ENCODE results near the gene MALAT1.
"Not testable (repeated sequence)": the region's sequence is repeated elsewhere in the genome, so short reads cannot be mapped to it uniquely, and the experiment has no call there.

The MALAT1 gene

DNA sequence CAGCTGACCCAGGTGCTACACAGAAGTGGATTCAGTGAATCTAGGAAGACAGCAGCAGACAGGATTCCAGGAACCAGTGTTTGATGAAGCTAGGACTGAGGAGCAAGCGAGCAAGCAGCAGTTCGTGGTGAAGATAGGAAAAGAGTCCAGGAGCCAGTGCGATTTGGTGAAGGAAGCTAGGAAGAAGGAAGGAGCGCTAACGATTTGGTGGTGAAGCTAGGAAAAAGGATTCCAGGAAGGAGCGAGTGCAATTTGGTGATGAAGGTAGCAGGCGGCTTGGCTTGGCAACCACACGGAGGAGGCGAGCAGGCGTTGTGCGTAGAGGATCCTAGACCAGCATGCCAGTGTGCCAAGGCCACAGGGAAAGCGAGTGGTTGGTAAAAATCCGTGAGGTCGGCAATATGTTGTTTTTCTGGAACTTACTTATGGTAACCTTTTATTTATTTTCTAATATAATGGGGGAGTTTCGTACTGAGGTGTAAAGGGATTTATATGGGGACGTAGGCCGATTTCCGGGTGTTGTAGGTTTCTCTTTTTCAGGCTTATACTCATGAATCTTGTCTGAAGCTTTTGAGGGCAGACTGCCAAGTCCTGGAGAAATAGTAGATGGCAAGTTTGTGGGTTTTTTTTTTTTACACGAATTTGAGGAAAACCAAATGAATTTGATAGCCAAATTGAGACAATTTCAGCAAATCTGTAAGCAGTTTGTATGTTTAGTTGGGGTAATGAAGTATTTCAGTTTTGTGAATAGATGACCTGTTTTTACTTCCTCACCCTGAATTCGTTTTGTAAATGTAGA, 1.7 kb downstream of the MALAT1 start:
- Mint-ChIP-seq H3K36me3 (ENCODE audit: low read depth) (no peaks in the 10 kb centered on the region), H3K27me3 (no peaks in the 10 kb centered on the region), H3K4me1 (peaks cover 41% of the 10 kb centered on the region), H3K9me3 (no peaks in the 10 kb centered on the region), H3K27ac (no peak overlapping the region), H3K4me3 (no peak overlapping the region)
- no peak for DNase-seq
- no peak for ATAC-seq

DNA sequence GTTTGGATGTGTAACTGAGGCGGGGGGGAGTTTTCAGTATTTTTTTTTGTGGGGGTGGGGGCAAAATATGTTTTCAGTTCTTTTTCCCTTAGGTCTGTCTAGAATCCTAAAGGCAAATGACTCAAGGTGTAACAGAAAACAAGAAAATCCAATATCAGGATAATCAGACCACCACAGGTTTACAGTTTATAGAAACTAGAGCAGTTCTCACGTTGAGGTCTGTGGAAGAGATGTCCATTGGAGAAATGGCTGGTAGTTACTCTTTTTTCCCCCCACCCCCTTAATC, 2.3 kb downstream of the MALAT1 start:
- Mint-ChIP-seq H3K9me3 (no peaks in the 10 kb centered on the region), H3K4me1 (peaks cover 41% of the 10 kb centered on the region), H3K27me3 (no peaks in the 10 kb centered on the region), H3K36me3 (ENCODE audit: low read depth) (no peaks in the 10 kb centered on the region), H3K27ac (no peak overlapping the region), H3K4me3 (no peak overlapping the region)
- DNase-seq (no peak), ATAC-seq (no peak)

DNA sequence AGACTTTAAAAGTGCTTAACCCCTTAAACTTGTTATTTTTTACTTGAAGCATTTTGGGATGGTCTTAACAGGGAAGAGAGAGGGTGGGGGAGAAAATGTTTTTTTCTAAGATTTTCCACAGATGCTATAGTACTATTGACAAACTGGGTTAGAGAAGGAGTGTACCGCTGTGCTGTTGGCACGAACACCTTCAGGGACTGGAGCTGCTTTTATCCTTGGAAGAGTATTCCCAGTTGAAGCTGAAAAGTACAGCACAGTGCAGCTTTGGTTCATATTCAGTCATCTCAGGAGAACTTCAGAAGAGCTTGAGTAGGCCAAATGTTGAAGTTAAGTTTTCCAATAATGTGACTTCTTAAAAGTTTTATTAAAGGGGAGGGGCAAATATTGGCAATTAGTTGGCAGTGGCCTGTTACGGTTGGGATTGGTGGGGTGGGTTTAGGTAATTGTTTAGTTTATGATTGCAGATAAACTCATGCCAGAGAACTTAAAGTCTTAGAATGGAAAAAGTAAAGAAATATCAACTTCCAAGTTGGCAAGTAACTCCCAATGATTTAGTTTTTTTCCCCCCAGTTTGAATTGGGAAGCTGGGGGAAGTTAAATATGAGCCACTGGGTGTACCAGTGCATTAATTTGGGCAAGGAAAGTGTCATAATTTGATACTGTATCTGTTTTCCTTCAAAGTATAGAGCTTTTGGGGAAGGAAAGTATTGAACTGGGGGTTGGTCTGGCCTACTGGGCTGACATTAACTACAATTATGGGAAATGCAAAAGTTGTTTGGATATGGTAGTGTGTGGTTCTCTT, 2.8 kb downstream of the MALAT1 start:
- no peak overlapping the region for H3K27ac Mint-ChIP-seq
- ATAC-seq (no peak), DNase-seq (no peak)
- no peaks in the 10 kb centered on the region for H3K9me3 Mint-ChIP-seq
- H3K36me3 Mint-ChIP-seq (ENCODE audit: low read depth) = no peaks in the 10 kb centered on the region
- no peaks in the 10 kb centered on the region for H3K27me3 Mint-ChIP-seq
- peaks cover 41% of the 10 kb centered on the region for H3K4me1 Mint-ChIP-seq
- no peak overlapping the region for H3K4me3 Mint-ChIP-seq

DNA sequence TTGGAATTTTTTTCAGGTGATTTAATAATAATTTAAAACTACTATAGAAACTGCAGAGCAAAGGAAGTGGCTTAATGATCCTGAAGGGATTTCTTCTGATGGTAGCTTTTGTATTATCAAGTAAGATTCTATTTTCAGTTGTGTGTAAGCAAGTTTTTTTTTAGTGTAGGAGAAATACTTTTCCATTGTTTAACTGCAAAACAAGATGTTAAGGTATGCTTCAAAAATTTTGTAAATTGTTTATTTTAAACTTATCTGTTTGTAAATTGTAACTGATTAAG, 3.4 kb downstream of the MALAT1 start:
- DNase-seq (no peak), ATAC-seq (no peak)
- no peak overlapping the region for H3K4me3 Mint-ChIP-seq
- peaks cover 3% of the 10 kb centered on the region for H3K36me3 Mint-ChIP-seq (ENCODE audit: low read depth)
- peaks cover 41% of the 10 kb centered on the region for H3K4me1 Mint-ChIP-seq
- H3K27ac Mint-ChIP-seq = no peak overlapping the region
- H3K9me3 Mint-ChIP-seq = no peaks in the 10 kb centered on the region
- no peaks in the 10 kb centered on the region for H3K27me3 Mint-ChIP-seq

DNA sequence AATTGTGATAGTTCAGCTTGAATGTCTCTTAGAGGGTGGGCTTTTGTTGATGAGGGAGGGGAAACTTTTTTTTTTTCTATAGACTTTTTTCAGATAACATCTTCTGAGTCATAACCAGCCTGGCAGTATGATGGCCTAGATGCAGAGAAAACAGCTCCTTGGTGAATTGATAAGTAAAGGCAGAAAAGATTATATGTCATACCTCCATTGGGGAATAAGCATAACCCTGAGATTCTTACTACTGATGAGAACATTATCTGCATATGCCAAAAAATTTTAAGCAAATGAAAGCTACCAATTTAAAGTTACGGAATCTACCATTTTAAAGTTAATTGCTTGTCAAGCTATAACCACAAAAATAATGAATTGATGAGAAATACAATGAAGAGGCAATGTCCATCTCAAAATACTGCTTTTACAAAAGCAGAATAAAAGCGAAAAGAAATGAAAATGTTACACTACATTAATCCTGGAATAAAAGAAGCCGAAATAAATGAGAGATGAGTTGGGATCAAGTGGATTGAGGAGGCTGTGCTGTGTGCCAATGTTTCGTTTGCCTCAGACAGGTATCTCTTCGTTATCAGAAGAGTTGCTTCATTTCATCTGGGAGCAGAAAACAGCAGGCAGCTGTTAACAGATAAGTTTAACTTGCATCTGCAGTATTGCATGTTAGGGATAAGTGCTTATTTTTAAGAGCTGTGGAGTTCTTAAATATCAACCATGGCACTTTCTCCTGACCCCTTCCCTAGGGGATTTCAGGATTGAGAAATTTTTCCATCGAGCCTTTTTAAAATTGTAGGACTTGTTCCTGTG, 3.9 kb downstream of the MALAT1 start:
- Mint-ChIP-seq H3K36me3 (ENCODE audit: low read depth) (peaks cover 3% of the 10 kb centered on the region), H3K27me3 (no peaks in the 10 kb centered on the region), H3K9me3 (no peaks in the 10 kb centered on the region), H3K27ac (no peak overlapping the region), H3K4me3 (no peak overlapping the region), H3K4me1 (peaks cover 45% of the 10 kb centered on the region)
- ATAC-seq = no peak
- no peak for DNase-seq

DNA sequence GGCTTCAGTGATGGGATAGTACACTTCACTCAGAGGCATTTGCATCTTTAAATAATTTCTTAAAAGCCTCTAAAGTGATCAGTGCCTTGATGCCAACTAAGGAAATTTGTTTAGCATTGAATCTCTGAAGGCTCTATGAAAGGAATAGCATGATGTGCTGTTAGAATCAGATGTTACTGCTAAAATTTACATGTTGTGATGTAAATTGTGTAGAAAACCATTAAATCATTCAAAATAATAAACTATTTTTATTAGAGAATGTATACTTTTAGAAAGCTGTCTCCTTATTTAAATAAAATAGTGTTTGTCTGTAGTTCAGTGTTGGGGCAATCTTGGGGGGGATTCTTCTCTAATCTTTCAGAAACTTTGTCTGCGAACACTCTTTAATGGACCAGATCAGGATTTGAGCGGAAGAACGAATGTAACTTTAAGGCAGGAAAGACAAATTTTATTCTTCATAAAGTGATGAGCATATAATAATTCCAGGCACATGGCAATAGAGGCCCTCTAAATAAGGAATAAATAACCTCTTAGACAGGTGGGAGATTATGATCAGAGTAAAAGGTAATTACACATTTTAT, 4.6 kb downstream of the MALAT1 start:
- Mint-ChIP-seq H3K9me3 (no peaks in the 10 kb centered on the region), H3K36me3 (ENCODE audit: low read depth) (peaks cover 3% of the 10 kb centered on the region), H3K4me3 (no peak overlapping the region), H3K4me1 (peaks cover 46% of the 10 kb centered on the region), H3K27ac (peak overlapping the region; percentile 88), H3K27me3 (no peaks in the 10 kb centered on the region)
- DNase-seq = no peak
- ATAC-seq = no peak

DNA sequence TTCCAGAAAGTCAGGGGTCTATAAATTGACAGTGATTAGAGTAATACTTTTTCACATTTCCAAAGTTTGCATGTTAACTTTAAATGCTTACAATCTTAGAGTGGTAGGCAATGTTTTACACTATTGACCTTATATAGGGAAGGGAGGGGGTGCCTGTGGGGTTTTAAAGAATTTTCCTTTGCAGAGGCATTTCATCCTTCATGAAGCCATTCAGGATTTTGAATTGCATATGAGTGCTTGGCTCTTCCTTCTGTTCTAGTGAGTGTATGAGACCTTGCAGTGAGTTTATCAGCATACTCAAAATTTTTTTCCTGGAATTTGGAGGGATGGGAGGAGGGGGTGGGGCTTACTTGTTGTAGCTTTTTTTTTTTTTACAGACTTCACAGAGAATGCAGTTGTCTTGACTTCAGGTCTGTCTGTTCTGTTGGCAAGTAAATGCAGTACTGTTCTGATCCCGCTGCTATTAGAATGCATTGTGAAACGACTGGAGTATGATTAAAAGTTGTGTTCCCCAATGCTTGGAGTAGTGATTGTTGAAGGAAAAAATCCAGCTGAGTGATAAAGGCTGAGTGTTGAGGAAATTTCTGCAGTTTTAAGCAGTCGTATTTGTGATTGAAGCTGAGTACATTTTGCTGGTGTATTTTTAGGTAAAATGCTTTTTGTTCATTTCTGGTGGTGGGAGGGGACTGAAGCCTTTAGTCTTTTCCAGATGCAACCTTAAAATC, 5.3 kb downstream of the MALAT1 start:
- peaks cover 3% of the 10 kb centered on the region for H3K36me3 Mint-ChIP-seq (ENCODE audit: low read depth)
- ATAC-seq (no peak), DNase-seq (no peak)
- H3K27me3 Mint-ChIP-seq = no peaks in the 10 kb centered on the region
- no peak overlapping the region for H3K4me3 Mint-ChIP-seq
- H3K27ac Mint-ChIP-seq = peak overlapping the region; percentile 88
- H3K9me3 Mint-ChIP-seq = no peaks in the 10 kb centered on the region
- peaks cover 49% of the 10 kb centered on the region for H3K4me1 Mint-ChIP-seq

DNA sequence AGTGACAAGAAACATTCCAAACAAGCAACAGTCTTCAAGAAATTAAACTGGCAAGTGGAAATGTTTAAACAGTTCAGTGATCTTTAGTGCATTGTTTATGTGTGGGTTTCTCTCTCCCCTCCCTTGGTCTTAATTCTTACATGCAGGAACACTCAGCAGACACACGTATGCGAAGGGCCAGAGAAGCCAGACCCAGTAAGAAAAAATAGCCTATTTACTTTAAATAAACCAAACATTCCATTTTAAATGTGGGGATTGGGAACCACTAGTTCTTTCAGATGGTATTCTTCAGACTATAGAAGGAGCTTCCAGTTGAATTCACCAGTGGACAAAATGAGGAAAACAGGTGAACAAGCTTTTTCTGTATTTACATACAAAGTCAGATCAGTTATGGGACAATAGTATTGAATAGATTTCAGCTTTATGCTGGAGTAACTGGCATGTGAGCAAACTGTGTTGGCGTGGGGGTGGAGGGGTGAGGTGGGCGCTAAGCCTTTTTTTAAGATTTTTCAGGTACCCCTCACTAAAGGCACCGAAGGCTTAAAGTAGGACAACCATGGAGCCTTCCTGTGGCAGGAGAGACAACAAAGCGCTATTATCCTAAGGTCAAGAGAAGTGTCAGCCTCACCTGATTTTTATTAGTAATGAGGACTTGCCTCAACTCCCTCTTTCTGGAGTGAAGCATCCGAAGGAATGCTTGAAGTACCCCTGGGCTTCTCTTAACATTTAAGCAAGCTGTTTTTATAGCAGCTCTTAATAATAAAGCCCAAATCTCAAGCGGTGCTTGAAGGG, 6.0 kb downstream of the MALAT1 start:
- Mint-ChIP-seq H3K4me3 (no peak overlapping the region), H3K9me3 (no peaks in the 10 kb centered on the region), H3K4me1 (peaks cover 49% of the 10 kb centered on the region), H3K27ac (peak overlapping the region; percentile 90), H3K36me3 (ENCODE audit: low read depth) (peaks cover 3% of the 10 kb centered on the region), H3K27me3 (no peaks in the 10 kb centered on the region)
- ATAC-seq (no peak), DNase-seq (no peak)

DNA sequence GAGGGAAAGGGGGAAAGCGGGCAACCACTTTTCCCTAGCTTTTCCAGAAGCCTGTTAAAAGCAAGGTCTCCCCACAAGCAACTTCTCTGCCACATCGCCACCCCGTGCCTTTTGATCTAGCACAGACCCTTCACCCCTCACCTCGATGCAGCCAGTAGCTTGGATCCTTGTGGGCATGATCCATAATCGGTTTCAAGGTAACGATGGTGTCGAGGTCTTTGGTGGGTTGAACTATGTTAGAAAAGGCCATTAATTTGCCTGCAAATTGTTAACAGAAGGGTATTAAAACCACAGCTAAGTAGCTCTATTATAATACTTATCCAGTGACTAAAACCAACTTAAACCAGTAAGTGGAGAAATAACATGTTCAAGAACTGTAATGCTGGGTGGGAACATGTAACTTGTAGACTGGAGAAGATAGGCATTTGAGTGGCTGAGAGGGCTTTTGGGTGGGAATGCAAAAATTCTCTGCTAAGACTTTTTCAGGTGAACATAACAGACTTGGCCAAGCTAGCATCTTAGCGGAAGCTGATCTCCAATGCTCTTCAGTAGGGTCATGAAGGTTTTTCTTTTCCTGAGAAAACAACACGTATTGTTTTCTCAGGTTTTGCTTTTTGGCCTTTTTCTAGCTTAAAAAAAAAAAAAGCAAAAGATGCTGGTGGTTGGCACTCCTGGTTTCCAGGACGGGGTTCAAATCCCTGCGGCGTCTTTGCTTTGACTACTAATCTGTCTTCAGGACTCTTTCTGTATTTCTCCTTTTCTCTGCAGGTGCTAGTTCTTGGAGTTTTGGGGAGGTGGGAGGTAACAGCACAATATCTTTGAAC, 6.8 kb downstream of the MALAT1 start:
- H3K27ac Mint-ChIP-seq = peak overlapping the region; percentile 90
- no peak for ATAC-seq
- H3K36me3 Mint-ChIP-seq (ENCODE audit: low read depth) = peaks cover 3% of the 10 kb centered on the region
- peaks cover 53% of the 10 kb centered on the region for H3K4me1 Mint-ChIP-seq
- H3K27me3 Mint-ChIP-seq = no peaks in the 10 kb centered on the region
- no peak overlapping the region for H3K4me3 Mint-ChIP-seq
- no peak for DNase-seq
- H3K9me3 Mint-ChIP-seq = no peaks in the 10 kb centered on the region

DNA sequence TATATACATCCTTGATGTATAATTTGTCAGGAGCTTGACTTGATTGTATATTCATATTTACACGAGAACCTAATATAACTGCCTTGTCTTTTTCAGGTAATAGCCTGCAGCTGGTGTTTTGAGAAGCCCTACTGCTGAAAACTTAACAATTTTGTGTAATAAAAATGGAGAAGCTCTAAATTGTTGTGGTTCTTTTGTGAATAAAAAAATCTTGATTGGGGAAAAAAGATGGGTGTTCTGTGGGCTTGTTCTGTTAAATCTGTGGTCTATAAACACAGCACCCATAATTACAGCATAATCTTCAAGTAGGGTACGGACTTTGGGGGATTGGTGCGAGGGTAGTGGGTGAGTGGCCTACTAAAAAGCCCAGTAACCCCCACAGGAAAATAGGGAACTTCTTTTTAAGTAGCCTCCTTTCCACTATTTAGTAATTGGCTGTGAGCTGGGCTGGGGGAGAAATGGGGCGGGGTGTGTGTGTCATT, 7.5 kb downstream of the MALAT1 start:
- Mint-ChIP-seq H3K9me3 (no peaks in the 10 kb centered on the region), H3K36me3 (ENCODE audit: low read depth) (peaks cover 3% of the 10 kb centered on the region), H3K27me3 (no peaks in the 10 kb centered on the region), H3K4me3 (no peak overlapping the region), H3K4me1 (peaks cover 54% of the 10 kb centered on the region), H3K27ac (peak overlapping the region; percentile 90)
- no peak for DNase-seq
- no peak for ATAC-seq

DNA sequence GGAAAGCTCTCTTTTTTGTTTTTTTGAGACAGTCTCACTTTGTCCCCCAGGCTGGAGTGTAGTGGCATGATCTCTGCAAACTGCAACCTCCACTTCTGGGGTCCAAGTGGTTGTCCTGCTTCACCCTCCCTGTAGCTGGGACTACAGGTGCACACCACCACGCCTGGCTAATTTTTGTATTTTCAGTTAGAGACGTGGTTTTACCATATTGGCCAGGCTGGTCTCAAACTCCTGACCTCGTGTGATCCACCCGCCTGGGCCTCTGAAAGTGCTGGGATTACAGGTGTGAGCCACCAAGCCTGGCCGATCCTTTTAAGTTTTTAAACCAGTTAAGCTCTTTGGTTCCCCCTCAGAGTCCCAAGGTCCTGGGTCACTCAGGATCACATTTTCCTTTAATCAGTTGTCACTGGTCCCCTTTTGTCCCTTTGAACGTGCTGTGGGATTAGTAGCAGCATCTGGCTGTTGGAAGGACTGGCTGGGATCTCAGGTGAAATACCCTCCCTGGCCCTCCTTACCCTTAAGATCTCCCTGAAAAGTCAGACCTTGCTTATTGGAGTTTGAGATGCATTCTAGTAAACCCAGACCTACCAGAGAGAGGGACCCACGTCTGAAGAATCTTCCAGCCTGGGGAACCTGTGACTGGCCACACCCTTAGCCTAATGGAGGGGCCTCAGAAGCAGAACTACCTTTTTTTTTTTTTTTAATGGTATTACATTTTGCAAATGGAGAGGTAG, 8.1 kb downstream of the MALAT1 start:
- peak overlapping the region; percentile 90 for H3K27ac Mint-ChIP-seq
- peak; percentile 48 for ATAC-seq
- no peak overlapping the region for H3K4me3 Mint-ChIP-seq
- peaks cover 3% of the 10 kb centered on the region for H3K36me3 Mint-ChIP-seq (ENCODE audit: low read depth)
- no peaks in the 10 kb centered on the region for H3K27me3 Mint-ChIP-seq
- no peaks in the 10 kb centered on the region for H3K9me3 Mint-ChIP-seq
- peaks cover 54% of the 10 kb centered on the region for H3K4me1 Mint-ChIP-seq
- DNase-seq = peak; percentile 47

DNA sequence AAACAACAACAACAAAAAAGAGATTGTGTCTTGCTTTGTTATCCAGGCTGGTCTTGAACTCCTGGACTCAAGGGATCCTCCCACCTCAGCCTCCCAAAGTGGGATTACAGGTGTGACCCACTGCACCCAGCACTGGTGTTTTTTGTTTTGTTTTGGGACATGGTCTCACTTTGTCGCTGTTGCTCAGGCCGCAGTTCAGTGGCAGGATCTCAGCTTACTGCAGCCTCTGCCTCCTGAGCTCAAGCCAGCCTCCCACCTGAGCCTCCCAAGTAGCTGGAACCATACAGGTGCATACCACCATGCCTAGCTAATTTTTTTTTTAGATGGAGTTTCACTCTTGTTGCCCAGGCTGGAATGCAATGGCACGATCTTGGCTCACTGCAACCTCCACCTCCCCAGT, 13.5 kb downstream of the MALAT1 start:
- H3K9me3 Mint-ChIP-seq; H3K27me3 Mint-ChIP-seq; H3K27ac Mint-ChIP-seq; H3K36me3 Mint-ChIP-seq (ENCODE audit: low read depth); DNase-seq; ATAC-seq; H3K4me3 Mint-ChIP-seq: not testable (repeated sequence)
- H3K4me1 Mint-ChIP-seq = peaks cover 18% of the 10 kb centered on the region

Measured in activated naive CD8-positive, alpha-beta T cell treated with anti-CD3 and anti-CD28 coated beads, Interleukin-2, amount 50 U/mL, for 24 hours (primary cell).